ENCODE results near the gene TENM3. TPM values are rescaled to one million over a fixed set of nuclear protein-coding genes. Genes with fewer than 3 reads are reported as not detected.
"Not testable (repeated sequence)": the region's sequence is repeated elsewhere in the genome, so short reads cannot be mapped to it uniquely, and the experiment has no call there.

Gene TENM3
- total RNA-seq, 1 donor, result 14.0 TPM

GRCh38 chr4:182367153-182367552, 124.0 kb downstream of the TENM3 start:
- DNase-seq (ENCODE audit: low read depth), result no peak
- no peak for TF ChIP-seq CTCF (IDR thresholded peaks at IDR 0.05; ENCODE audit: insufficient read depth, low read length)
- no peak overlapping the region for H3K4me3 ChIP-seq (ENCODE audit: low read depth, low read length)

- H3K4me3 ChIP-seq (ENCODE audit: low read depth, low read length), result no peak overlapping the region
- TF ChIP-seq CTCF (IDR thresholded peaks at IDR 0.05; ENCODE audit: insufficient read depth, low read length), result no peak
- peak; percentile 19 for DNase-seq (ENCODE audit: low read depth)
These were observed 126.0 kb downstream of the TENM3 start for GRCh38 chr4:182369211-182369610.

GRCh38 chr4:182370491-182370890, 127.3 kb downstream of the TENM3 start:
- no peak overlapping the region for H3K4me3 ChIP-seq (ENCODE audit: low read depth, low read length)
- peak; percentile 48 for DNase-seq (ENCODE audit: low read depth)
- TF ChIP-seq CTCF (IDR thresholded peaks at IDR 0.05; ENCODE audit: insufficient read depth, low read length), result no peak

GRCh38 chr4:182380771-182381181, 137.6 kb downstream of the TENM3 start:
- TF ChIP-seq CTCF (IDR thresholded peaks at IDR 0.05; ENCODE audit: insufficient read depth, low read length), result no peak
- peak; percentile 10 for DNase-seq (ENCODE audit: low read depth)
- no peak overlapping the region for H3K4me3 ChIP-seq (ENCODE audit: low read depth, low read length)

GRCh38 chr4:182382941-182383340, 139.7 kb downstream of the TENM3 start:
- H3K4me3 ChIP-seq (ENCODE audit: low read depth, low read length), result no peak overlapping the region
- DNase-seq (ENCODE audit: low read depth), result no peak
- no peak for TF ChIP-seq CTCF (IDR thresholded peaks at IDR 0.05; ENCODE audit: insufficient read depth, low read length)

- TF ChIP-seq CTCF (IDR thresholded peaks at IDR 0.05; ENCODE audit: insufficient read depth, low read length), result no peak
- H3K4me3 ChIP-seq (ENCODE audit: low read depth, low read length), result no peak overlapping the region
- DNase-seq (ENCODE audit: low read depth), result no peak
These were observed 141.5 kb downstream of the TENM3 start for GRCh38 chr4:182384631-182385091.

GRCh38 chr4:182385897-182386296, 142.7 kb downstream of the TENM3 start:
- DNase-seq (ENCODE audit: low read depth), result no peak
- no peak overlapping the region for H3K4me3 ChIP-seq (ENCODE audit: low read depth, low read length)
- no peak for TF ChIP-seq CTCF (IDR thresholded peaks at IDR 0.05; ENCODE audit: insufficient read depth, low read length)

GRCh38 chr4:182386576-182386975, 143.4 kb downstream of the TENM3 start:
- H3K4me3 ChIP-seq (ENCODE audit: low read depth, low read length), result not testable (repeated sequence)

More at GRCh38 chr4:182386576-182386975, 143.4 kb downstream of the TENM3 start:
- not testable (repeated sequence) for DNase-seq (ENCODE audit: low read depth)

All from fibroblast of the aortic adventitia (primary cell).